Measurements from ENCODE around the gene KSR2.

Gene KSR2

GRCh38 chr12:117994551-117995438, 26.0 kb upstream of the KSR2 start:
- TF ChIP-seq CTCF (IDR thresholded peaks at IDR 0.05; ENCODE audit: low read depth, low read length, missing control alignments) = no peak
- no peaks in the 10 kb centered on the region for H3K36me3 ChIP-seq (replicated peaks)
- H3K27ac ChIP-seq = no peak overlapping the region
- DNase-seq = no peak
- in situ Hi-C loops (cut with HindIII; ENCODE audit: low pct_ligation_motif_present, low sequenced_read_pairs) = no loop called here
- H3K4me3 ChIP-seq (ENCODE audit: low read depth, low read length) = no peak overlapping the region
- H3K27me3 ChIP-seq (replicated peaks) = no peaks in the 10 kb centered on the region

GRCh38 chr12:117986705-117987469, 18.1 kb upstream of the KSR2 start:
- no peaks in the 10 kb centered on the region for H3K36me3 ChIP-seq (replicated peaks)
- peak; percentile 33 for DNase-seq
- no peaks in the 10 kb centered on the region for H3K27me3 ChIP-seq (replicated peaks)
- no peak overlapping the region for H3K4me3 ChIP-seq (ENCODE audit: low read depth, low read length)
- in situ Hi-C loops (cut with HindIII; ENCODE audit: low pct_ligation_motif_present, low sequenced_read_pairs) = no loop called here
- peak overlapping the region; percentile 71 for H3K27ac ChIP-seq
- no peak for TF ChIP-seq CTCF (IDR thresholded peaks at IDR 0.05; ENCODE audit: low read depth, low read length, missing control alignments)

GRCh38 chr12:117985182-117985581, 16.4 kb upstream of the KSR2 start:
- H3K27ac ChIP-seq = no peak overlapping the region
- no peak for TF ChIP-seq CTCF (IDR thresholded peaks at IDR 0.05; ENCODE audit: low read depth, low read length, missing control alignments)
- in situ Hi-C loops (cut with HindIII; ENCODE audit: low pct_ligation_motif_present, low sequenced_read_pairs) = no loop called here
- H3K4me3 ChIP-seq (ENCODE audit: low read depth, low read length) = no peak overlapping the region
- no peaks in the 10 kb centered on the region for H3K27me3 ChIP-seq (replicated peaks)
- no peak for DNase-seq
- H3K36me3 ChIP-seq (replicated peaks) = no peaks in the 10 kb centered on the region

GRCh38 chr12:117981267-117981666, 12.5 kb upstream of the KSR2 start:
- DNase-seq = no peak
- in situ Hi-C loops (cut with HindIII; ENCODE audit: low pct_ligation_motif_present, low sequenced_read_pairs) = no loop called here

GRCh38 chr12:117980616-117981015, 11.8 kb upstream of the KSR2 start:
- TF ChIP-seq CTCF (IDR thresholded peaks at IDR 0.05; ENCODE audit: low read depth, low read length, missing control alignments) = no peak
- Histone ChIP-seq H3K27me3 (replicated peaks) (no peaks in the 10 kb centered on the region), H3K27ac (no peak overlapping the region), H3K36me3 (replicated peaks) (no peaks in the 10 kb centered on the region), H3K4me3 (ENCODE audit: low read depth, low read length) (no peak overlapping the region)
- in situ Hi-C loops (cut with HindIII; ENCODE audit: low pct_ligation_motif_present, low sequenced_read_pairs) = no loop called here
- no peak for DNase-seq

More at GRCh38 chr12:117981267-117981666, 12.5 kb upstream of the KSR2 start:
- Histone ChIP-seq H3K27me3 (replicated peaks) (no peaks in the 10 kb centered on the region), H3K4me3 (ENCODE audit: low read depth, low read length) (no peak overlapping the region), H3K36me3 (replicated peaks) (no peaks in the 10 kb centered on the region), H3K27ac (no peak overlapping the region)
- TF ChIP-seq CTCF (IDR thresholded peaks at IDR 0.05; ENCODE audit: low read depth, low read length, missing control alignments) = no peak

Data from brain microvascular endothelial cell (primary cell).